ENCODE measurements around the gene TUBA4B.

The TUBA4B gene

DNA sequence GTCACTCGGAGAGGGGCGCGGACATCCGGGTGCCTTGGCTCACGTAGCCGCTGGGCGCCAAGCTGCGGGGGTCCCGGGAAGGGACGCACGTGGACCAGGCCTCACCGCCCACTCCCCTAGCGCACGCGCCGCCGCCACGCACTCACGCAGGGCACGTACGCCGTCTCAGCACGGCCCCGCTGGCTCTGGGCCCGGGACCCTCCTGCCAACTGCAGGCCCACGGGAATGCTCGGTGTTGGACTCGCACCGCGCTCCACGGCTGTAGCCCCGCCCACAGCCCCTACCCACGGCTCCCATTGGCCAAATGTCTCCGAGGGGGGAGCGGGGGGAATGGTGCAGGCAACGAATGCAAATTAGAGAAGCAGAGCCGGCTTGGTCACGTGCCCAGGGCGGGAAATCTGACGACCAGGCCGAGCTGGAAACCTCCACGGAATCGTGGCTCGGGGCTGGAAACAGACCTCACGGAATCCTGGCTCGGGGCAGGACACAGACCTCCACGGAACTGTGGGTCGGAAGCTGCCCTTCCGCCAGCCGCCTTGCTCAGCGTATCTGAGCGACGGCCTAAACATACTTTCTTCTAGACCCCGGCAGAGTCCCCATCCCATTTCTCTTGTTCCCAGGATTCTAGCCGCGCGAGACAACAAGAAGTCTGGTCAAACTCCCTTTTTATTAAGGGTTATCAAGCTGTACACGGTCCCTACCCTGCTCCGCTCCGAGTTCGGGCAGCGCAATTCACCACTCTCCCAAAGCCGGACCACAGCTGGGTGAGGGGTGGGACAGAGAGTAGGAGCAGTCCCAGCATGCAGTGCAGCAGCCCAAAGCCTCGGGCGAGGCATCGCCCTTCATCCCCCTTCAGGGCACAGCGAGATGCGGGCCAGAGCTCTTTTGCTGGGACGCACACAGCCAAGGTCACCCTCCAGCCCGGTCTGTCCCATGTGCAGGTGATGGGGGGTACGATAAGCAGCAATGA lies 34.0 kb upstream of the TUBA4B start, which contains the start of gene ABCB6:
TSS of gene ABCB6 (minus strand) at position 227 of the 970 bp plus-strand sequence. CDS start 285 bp downstream, outside the sequence.
- DNase-seq: peak; percentile 23

DNA sequence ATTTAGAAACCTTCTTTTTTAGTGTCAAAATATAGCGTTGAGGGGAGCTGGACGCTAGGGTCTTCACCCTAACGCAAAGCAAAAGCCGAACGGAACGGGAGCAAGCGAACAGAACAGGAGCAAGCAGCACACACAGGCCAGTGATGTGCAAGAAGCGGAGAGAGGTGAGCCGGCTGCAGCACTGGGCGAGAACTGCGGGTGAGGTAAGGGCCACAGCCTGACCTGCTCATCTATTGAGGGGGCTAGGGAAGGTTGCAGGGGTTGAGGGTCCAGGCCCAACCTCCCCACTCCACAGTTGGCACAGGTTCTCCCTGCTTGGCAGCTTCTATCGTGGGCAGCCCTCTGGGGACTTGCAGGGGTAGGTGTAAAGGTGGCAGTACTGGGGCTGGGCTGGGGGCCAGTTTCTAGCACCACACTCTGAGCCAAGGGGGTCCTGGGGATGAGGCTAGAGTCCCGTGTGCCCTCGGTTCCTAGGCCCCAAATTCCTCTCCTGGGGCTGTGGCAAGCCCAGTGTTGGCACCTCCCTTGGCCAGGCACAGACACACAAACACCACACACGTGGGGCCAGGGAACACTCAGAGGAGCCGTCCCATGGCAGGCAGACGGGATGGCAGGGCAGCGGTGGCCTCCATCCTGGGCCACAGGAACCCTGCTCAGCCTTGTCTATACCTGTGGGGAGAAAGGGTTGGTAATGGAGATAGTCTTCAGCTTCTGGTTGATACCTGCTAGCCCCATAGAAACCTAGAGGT lies 33.1 kb upstream of the TUBA4B start:
- no peak for DNase-seq

DNA sequence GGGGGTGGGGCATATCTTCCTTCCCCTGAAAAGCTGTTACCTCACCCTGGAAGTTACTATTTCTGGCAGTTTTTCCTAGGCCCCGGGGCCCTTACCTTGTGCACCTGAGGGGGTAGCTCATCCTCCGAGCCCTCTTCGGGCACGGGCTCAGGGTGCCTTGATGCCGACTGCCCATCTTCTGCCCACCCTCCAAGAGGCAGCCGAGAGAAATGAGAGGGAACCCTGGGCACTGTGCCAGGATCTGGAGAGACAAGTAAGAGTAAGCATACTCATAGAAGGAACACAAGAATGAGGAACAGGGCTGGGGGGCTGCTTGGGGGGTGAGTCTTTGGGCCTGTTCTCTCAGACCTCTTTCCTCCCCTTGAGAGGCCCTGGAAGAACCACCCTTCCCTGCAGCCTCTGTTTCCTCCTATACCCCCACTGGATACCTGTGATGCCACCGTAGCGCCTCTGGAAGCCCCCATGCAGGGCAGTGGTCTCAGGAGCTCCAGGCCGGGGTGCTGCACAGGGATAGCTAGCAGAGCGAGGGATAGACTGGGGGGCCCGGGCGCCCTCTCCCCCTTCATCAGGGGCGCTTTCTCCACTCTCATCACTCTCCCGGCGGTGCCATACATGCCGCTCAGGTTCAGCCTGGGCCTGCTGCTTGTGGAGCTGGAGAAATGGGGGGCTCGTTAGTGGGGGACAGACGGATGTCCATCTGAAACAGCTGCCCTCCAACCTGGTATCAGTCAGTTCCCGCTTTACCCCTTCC lies 32.2 kb upstream of the TUBA4B start:
- DNase-seq: no peak

DNA sequence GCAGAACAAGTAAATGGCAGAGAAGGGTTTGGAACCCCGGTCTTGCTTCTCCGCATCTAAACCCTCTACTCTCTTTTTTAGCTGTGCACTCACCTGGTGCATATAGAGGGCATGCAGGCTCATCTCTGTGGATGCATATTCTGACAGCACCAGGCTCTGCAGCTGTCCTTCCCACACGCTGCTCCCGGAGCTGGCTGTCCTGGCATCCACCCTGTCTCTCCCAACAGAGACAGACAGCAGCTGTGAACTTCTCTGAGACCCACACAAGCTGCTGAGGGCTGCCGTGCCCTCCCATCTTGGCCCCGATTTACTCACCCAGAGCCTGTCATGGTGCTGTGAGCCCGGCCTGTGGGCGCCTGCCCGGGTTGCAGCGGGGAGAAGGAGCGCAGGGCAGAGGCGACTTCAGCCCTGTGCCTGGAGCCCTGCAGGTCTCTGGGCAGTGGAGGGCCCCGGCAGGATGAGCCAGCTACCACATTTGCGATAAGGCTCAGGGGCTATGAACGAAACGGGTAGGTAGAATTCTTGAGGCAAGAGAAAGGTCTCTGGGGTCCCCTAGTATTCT lies 31.0 kb upstream of the TUBA4B start:
- no peak for DNase-seq

DNA sequence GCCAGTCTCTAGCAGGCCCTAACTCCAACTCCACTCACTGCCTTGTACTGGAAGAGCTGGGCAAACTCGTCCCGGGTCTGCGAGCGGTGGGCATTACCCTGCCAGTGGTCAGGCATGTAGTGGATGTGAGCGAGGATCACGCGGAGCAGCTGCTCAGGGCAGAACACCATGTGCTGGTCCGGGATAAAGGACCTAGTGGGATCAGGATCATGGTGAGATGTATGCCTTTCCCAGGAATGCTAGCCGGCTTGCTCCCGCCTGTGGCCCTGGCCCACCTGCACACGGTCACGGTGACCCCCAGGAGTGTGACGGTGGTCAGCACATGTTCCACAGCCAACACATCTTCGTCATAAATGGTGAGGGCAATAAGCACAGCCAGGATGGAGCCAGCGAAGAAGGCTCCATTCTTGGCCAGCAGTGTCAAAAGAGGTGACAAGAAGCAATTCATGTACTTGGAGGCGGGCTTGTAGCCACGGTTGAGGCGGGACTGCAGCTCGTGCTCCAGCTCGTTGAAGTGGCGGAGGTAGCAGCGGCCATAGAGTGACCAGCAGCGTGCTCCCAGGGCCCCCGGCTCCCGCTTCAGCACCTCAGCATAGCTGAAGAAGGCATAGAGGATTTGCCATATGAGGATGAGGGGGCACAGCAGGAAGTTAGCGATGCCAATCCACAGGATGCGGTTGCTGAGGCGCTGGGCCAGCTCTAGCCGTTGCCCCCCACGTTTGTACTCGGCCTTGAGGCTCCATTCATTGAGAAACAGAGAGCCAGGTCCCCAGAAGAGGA lies 29.0 kb upstream of the TUBA4B start:
- no peak for DNase-seq

DNA sequence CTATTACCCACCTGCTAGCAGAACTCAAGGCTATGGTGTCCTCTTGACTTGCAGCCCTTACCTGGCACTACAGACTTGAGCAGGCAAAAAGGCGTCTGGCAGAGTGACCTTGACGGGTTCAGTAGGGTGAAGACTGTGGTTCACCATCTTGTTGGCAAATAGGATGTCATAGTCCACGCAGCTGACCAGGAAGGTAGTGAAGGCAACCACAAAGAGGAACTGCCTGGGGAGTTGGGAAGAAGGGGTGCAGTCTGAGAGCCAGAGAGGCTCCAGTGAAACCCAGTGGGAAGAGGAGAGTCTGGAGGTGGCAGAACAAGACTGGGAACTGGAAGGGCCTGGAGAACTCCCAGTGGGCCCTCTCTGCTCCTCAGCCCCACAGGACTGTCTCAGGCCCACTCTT lies 27.7 kb upstream of the TUBA4B start:
- peak; percentile 44 for DNase-seq

DNA sequence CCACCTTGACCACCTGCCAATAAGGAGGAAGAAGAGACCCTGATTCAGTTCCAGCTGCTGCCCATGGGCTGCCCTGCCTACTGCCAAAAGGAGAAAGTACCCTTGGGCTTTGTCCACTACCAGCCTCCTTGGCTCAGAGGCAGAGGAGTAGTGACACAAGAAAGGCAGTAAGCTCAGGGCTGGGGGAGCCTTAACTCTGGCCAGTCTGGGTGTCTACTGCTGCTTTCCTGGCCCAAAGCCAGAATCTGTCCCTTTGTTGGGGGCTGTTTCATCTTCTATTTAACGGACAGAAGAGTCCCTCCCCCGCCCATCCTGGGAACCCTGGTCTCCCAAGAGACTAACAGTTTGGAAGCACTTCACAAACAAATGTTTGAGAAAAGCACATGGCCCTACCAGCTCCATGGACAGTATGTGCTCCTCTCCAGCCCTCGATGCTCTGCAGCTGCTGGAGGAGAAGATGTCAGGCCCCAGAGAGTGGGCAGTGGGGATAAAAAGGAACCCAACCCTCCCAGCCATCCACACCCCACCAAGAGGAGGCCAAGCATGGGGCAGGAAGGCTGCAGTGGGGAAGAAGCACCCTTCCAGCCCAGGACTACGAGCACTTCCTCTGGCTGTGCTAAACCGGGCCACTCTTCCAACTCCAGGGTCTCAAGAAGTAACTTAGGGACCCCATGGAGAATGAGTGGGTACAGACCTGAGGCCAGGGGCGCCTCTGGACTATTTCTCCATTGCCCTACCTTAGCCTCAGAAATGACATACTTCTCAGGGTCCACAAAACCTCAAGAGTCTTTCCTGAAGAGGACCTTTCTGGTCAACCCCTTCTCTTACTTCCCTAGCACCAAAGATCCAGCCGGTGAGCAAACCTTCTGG lies 24.8 kb upstream of the TUBA4B start:
- DNase-seq: peak; percentile 39

DNA sequence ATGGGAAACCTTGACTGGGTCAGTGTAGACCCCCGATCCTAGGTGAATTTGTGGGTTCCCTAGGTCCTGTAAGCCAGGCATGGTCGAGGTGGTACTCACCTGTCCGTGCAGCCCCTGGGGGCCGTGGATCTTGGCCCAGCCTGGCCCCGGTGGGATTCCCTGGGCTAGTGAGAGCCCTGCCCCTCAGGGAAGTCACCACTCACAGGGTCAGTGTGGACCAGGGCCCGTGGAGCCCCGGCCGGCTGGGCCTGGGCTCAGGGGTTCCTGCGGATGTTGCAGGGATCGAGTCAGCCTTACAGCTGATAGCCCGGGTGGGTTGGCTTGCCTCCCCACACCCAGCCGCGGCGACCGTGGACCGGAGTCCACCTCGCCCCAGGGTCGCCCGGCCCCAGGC lies 24.1 kb upstream of the TUBA4B start:
- DNase-seq: peak; percentile 48

DNA sequence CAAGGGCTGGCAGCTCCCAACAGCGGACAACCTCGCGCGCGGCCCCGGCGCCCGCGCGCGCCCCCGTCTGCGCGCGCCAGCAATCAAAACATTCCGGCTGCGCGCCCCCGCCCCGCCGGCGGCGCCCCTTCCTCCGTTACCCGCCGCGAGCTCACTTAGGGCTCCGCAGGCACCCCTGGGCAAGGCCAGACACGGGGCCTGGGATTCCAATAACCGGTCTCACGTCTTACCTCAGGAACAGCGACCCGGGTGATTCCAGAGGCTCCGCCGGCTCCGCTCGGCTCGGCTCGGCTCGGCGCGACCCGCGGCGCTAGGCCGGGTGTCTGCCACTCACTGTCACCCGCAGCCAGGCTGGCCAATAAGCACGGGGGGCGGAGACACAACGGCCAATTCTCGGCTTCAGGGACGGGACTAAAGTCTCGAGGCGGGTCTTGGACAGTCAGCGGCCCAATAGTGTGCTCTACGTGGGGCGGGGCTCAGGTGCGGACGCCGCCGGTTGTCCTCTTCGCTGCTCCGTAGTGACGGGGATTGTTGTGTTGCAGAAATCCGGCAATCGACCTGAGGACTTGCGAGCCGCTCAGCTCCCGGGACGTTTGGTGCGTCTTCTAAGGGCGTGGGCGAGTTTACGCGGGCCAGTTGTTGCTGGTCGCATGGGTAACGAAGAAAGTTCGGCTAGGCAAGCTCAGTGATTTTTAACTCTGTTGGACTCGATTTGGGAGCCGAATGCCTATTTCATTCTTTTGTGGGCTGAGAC lies 23.6 kb upstream of the TUBA4B start, which contains the start of the genes ANKZF1 and ATG9A:
TSS of gene ANKZF1 (plus strand) at position 502 of the 754 bp plus-strand sequence. CDS start 452 bp downstream, outside the sequence.
TSS of gene ATG9A (minus strand) at position 332 of the 754 bp plus-strand sequence. CDS start 1,612 bp downstream, outside the sequence.
- peak; percentile 99 for DNase-seq

DNA sequence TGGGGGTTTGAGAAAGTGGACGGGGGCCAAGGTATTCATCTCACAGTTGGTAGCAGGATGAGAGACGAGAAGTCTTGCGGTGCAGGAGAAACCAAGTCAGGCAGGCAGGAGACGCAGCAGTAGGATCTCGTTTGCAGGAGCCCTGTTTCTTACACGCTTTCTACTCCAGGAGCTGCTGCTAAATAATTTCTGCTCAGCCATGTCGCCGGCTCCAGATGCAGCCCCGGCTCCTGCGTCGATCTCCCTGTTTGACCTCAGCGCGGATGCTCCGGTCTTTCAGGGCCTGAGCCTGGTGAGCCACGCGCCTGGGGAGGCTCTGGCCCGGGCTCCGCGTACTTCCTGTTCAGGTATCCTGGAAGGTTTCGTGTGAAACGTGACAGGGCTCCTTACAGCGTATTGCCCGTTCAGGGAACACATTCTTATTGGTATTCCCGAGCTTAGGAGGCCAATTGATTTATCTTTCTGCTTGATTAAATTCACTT lies 22.9 kb upstream of the TUBA4B start:
- DNase-seq: peak; percentile 59

DNA sequence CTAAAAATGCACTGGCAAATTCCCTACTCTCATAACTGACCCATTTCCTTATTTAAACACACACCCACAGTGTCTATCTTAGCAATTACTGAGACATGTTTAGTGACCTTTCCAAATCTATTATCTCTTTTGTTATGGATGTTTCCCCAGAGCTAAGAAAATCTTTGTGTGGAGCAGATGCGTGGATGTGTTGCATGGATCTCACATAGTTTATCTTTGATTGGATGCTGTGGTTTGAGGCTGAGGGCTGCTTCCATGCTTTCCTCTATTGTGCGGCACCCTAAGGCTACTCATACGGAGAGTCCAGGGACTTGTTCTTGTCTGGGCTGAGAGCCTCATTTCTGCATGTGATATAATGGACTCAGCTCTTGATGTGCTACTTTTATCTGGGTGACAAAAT lies 18.7 kb upstream of the TUBA4B start:
- no peak for DNase-seq

DNA sequence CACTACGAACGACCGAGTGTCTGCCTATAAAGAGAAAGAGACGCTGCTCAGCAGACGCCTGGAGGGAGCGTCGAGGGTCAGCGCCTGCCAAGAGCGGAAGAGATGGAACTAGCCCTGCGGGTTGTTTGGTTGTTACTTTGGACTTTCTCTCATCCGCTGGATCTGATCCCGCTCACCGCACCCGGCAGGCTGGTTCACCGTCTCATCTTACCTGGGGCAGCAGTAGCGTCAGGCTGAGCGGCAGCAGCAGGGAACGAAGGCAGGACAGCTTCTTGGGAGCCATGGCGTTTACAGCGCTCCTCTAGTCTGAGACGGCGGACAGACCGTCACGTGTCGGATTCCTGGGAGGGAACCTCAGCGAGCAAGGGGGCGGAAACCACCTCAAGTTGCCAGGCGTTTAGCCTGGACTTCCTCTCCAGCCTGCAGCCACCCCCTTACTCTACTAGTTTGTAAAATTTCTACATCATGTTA lies 9.7 kb upstream of the TUBA4B start:
- no peak for DNase-seq

DNA sequence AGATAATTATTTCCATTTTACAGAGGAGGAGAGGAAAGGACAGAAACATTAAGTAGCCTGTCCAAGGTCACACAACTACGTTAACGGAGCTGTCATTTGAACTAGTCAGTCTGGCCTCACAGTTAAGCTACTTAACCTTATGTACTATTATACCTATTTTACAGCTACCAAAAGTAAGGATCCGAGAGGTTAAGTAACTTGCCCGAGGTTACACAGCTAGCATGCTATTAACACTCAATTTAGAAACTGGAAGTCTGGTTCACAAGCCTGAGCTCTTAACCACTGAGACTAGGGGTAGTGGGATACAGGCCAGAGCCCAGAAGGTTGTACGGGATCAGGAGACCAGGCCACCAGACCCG lies 8.3 kb upstream of the TUBA4B start:
- no peak for DNase-seq

DNA sequence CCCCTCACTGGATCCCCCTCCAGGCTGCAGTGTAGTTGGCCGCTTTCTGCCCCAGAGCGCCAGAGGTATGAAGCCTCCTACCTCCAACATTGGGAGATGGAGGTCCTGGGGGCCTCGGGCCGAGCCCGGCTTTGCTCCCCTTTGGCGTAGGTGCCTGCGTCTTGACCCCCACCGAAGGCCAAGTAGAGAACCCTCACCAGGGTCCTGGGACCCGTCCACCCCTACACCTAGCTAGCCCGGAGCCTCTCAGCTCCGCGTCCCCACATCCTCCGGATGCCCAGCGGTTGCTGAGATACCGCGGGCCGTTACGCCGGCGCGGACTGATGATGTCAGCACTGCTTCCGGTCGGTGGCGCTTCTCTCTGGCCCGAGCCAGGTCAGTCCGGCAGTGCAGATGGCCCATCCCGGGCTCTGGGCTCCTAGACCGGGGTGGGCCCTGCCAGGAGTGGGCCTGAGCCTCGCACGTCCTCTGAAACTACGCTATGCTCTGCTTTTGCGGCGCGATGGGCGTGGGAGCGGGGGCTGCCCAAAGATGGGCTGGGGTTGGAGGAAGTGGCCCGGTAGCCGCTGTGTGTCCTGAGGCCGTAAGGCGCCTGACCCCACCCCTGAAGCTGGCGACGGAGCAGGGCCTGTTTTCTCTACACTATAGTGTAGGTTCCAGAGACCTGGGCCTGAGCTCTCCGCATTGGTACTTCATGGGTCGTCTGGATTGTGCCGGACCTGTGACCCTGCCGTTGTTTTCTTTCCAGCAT lies 7.7 kb upstream of the TUBA4B start, which contains the start of the genes GLB1L and STK16:
TSS of gene GLB1L (minus strand) at position 297 of the 751 bp plus-strand sequence. CDS start 1,871 bp downstream, outside the sequence.
TSS of gene STK16 (plus strand) at position 332 of the 751 bp plus-strand sequence. CDS start 521 bp downstream, outside the sequence.
- peak; percentile 95 for DNase-seq

DNA sequence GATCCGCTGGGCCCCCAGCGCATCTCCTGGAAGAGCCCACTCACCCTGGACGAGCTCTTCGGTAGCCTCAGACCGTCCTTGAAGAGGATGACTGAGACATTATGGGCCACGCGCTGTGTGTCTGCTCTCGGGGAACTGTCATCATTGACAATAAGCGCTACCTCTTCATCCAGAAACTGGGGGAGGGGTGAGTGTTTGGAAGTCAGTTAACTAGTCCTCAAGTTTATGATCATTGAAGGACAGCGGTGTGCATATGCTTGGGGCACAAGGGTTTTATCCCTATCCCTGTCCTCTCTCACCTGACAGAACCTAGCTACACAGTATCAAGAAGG lies 7.2 kb upstream of the TUBA4B start:
- no peak for DNase-seq

DNA sequence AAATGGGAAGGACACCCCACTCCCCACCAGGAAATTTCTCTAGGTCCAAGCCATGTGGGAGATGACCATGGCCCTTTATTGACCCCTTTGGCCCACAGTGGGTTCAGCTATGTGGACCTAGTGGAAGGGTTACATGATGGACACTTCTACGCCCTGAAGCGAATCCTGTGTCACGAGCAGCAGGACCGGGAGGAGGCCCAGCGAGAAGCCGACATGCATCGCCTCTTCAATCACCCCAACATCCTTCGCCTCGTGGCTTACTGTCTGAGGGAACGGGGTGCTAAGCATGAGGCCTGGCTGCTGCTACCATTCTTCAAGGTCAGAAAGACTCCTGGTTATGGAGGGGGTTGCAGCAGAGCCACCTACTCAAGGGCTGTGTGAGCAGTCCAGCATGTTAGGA lies 6.5 kb upstream of the TUBA4B start:
- DNase-seq: no peak

DNA sequence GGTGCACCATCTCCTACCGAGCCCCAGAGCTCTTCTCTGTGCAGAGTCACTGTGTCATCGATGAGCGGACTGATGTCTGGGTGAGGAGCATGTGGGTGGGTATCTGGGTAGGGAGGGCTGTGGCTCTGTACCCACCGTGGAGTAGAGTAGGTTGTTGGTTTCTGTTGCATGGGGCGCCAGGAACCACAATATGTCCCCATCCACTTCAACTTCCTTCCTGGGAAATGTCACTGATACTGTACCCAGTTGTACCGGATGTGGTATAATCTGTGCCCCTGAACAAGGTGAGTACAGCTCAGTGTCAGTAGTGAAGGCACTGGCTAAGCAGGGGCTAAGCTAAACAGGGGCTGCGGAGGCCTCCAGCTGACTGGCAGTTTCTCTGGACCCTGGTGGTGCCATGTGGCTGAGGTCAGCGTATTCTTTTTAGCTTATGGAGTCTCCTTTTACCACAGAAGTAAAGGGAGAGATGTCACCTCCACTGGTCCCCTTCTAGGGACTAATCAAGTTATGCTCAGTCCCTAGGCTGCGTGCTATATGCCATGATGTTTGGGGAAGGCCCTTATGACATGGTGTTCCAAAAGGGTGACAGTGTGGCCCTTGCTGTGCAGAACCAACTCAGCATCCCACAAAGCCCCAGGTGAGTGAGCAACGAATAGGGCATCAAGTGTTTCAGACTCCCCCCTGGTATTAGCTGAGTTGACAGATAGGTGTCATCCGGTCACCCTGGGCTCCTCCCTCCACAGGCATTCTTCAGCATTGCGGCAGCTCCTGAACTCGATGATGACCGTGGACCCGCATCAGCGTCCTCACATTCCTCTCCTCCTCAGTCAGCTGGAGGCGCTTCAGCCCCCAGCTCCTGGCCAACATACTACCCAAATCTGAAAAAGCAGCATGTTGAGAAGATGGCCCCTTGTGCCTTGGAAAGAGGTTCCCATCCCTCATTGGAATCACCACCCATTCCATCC lies 5.1 kb upstream of the TUBA4B start:
- no peak for DNase-seq

DNA sequence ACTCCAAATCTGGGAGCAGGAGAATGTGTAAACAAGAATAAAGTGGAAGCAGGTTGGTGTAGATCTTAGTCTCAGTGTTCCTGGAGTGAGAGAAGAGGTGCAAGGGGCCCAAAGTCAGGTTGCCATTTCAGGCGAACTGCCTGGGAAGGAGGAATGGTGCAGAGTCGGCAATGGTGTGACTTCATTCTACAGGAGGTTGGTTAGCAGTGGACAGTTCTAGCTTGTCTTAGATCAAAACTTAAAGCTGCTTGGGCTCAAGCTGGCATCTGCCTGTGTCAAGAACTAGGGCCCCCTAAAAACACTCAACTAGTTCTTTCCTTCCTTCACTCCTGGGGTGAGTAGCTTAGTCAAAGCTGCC lies 4.2 kb upstream of the TUBA4B start:
- no peak for DNase-seq
